Renal cortical epithelial cell (primary cell): ENCODE data around the gene ACTRT2. TPM values are rescaled to one million over a fixed set of nuclear protein-coding genes. Genes with fewer than 3 reads are reported as not detected.

Source experiments
- DNase-seq: peaks from one replicate; pipeline ENCODE4 v3.0.0-alpha.2; 2011; ENCODE audit warnings: low read depth
- total RNA-seq: library from RNA; depleted of rRNA; stranded (reverse); fragments of >200 nt; gene quantifications from 2 replicates; pipeline ENCODE4 v1.2.3, GENCODE V29; 2014

The ACTRT2 gene
- total RNA-seq, 1 donor from 2014 or later: not detected

GRCh38 chr1:3017440-3018050 is 3.7 kb upstream of the ACTRT2 start:
- no peak for DNase-seq

GRCh38 chr1:3018051-3018471 is 3.2 kb upstream of the ACTRT2 start:
- no peak for DNase-seq

- DNase-seq: no peak
Observed at GRCh38 chr1:3018576-3018975, 2.7 kb upstream of the ACTRT2 start.

- DNase-seq: no peak
Observed at GRCh38 chr1:3019007-3019515, 2.2 kb upstream of the ACTRT2 start.

GRCh38 chr1:3019516-3020051 is 1.7 kb upstream of the ACTRT2 start:
- DNase-seq: no peak

GRCh38 chr1:3020263-3020909 is 881 bp upstream of the ACTRT2 start:
- no peak for DNase-seq

GRCh38 chr1:3021801-3022401 is 634 bp downstream of the ACTRT2 start:
- DNase-seq: no peak

GRCh38 chr1:3022511-3022973 is 1.3 kb downstream of the ACTRT2 start:
- no peak for DNase-seq

GRCh38 chr1:3022976-3023375 is 1.7 kb downstream of the ACTRT2 start:
- no peak for DNase-seq

- no peak for DNase-seq
Observed at GRCh38 chr1:3024019-3024418, 2.8 kb downstream of the ACTRT2 start.

- no peak for DNase-seq
Observed at GRCh38 chr1:3024588-3024987, 3.3 kb downstream of the ACTRT2 start.

- DNase-seq: no peak
Observed at GRCh38 chr1:3026124-3026523, 4.9 kb downstream of the ACTRT2 start.

- no peak for DNase-seq
Observed at GRCh38 chr1:3026581-3027391, 5.5 kb downstream of the ACTRT2 start.

GRCh38 chr1:3027611-3028371 is 6.5 kb downstream of the ACTRT2 start:
- DNase-seq: no peak

GRCh38 chr1:3028531-3029282 is 7.4 kb downstream of the ACTRT2 start:
- no peak for DNase-seq

GRCh38 chr1:3029481-3029961 is 8.3 kb downstream of the ACTRT2 start:
- no peak for DNase-seq

GRCh38 chr1:3029991-3030662 is 8.9 kb downstream of the ACTRT2 start:
- no peak for DNase-seq

- DNase-seq: no peak
Observed at GRCh38 chr1:3030663-3031381, 9.6 kb downstream of the ACTRT2 start.
